Liver (tissue), 3 donors: ENCODE results near the gene FOXD2.

Experiments used
- GABPA ChIP-seq, 2 donors: IDR thresholded peaks in 1 of 2; conservative IDR thresholded peaks in 1 of 2; 2 replicates each; pipeline ENCODE4 v1.6.1; 2016; ENCODE audit warnings: antibody characterized with exemption in 2 of 2, mild to moderate bottlenecking in 1 of 2, moderate library complexity in 1 of 2
- RAD21 ChIP-seq, 2 donors: IDR thresholded peaks; 2 replicates each; pipeline ENCODE4 v1.6.1; 2016; ENCODE audit warnings: antibody characterized with exemption in 2 of 2, mild to moderate bottlenecking in 2 of 2
- TAF1 ChIP-seq: conservative IDR thresholded peaks from 2 replicates; pipeline ENCODE4 v1.6.1; 2016; ENCODE audit warnings: antibody characterized with exemption, mild to moderate bottlenecking
- TF ChIP-seq, protein P1 (sequence below): fragments of 150-350 bp; IDR thresholded peaks from 2 replicates; pipeline ENCODE4 v1.5.1; 2017; ENCODE audit warnings: improper control_type of control experiment, low read depth, low read length; ENCODE audit not compliant: missing input control
- TF ChIP-seq, protein P2 (sequence below): IDR thresholded peaks from 2 replicates; pipeline ENCODE4 v1.6.1; 2016; ENCODE audit warnings: antibody characterized with exemption
- donor health status: healthy.
- donor health status: healthy.

DNA sequence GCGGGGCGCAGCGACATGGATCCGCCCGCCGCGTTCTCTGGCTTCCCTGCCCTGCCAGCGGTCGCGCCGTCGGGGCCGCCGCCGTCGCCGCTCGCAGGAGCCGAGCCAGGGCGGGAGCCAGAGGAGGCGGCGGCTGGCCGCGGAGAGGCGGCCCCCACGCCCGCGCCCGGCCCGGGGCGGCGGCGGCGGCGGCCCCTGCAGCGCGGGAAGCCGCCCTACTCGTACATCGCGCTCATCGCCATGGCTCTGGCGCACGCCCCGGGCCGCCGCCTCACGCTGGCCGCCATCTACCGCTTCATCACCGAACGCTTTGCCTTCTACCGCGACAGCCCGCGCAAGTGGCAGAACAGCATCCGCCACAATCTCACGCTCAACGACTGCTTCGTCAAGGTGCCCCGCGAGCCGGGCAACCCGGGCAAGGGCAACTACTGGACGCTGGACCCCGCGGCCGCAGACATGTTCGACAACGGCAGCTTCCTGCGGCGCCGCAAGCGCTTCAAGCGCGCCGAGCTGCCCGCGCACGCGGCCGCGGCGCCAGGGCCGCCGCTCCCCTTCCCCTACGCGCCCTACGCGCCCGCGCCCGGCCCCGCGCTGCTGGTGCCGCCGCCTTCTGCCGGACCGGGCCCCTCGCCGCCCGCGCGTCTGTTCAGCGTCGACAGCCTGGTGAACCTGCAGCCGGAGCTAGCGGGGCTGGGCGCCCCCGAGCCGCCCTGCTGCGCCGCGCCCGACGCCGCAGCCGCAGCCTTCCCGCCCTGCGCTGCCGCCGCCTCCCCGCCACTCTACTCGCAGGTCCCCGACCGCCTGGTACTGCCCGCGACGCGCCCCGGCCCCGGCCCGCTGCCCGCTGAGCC is 21.3 kb upstream of the FOXD2 start:
- TF ChIP-seq, protein P1, sequence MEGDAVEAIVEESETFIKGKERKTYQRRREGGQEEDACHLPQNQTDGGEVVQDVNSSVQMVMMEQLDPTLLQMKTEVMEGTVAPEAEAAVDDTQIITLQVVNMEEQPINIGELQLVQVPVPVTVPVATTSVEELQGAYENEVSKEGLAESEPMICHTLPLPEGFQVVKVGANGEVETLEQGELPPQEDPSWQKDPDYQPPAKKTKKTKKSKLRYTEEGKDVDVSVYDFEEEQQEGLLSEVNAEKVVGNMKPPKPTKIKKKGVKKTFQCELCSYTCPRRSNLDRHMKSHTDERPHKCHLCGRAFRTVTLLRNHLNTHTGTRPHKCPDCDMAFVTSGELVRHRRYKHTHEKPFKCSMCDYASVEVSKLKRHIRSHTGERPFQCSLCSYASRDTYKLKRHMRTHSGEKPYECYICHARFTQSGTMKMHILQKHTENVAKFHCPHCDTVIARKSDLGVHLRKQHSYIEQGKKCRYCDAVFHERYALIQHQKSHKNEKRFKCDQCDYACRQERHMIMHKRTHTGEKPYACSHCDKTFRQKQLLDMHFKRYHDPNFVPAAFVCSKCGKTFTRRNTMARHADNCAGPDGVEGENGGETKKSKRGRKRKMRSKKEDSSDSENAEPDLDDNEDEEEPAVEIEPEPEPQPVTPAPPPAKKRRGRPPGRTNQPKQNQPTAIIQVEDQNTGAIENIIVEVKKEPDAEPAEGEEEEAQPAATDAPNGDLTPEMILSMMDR: no peak
- no peak for TF ChIP-seq TAF1
- TF ChIP-seq RAD21 (IDR thresholded peaks at IDR 0.05): no peak
- TF ChIP-seq, protein P2, sequence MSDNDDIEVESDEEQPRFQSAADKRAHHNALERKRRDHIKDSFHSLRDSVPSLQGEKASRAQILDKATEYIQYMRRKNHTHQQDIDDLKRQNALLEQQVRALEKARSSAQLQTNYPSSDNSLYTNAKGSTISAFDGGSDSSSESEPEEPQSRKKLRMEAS: no peak
- no peak for TF ChIP-seq GABPA (IDR thresholded peaks at IDR 0.05 in 1 of 2, conservative IDR thresholded peaks at IDR 0.05 in 1 of 2)
